Measurements from ENCODE around the gene FLNA. TPM values are rescaled to one million over a fixed set of nuclear protein-coding genes. Genes with fewer than 3 reads are reported as not detected.

Gene FLNA
- total and polyA plus RNA-seq, 10 of the 15 experiments (the other 5 are each of a cell fraction or from before 2014, with no cell fraction given), result 5.1 to 643 (median 171) TPM

DNA sequence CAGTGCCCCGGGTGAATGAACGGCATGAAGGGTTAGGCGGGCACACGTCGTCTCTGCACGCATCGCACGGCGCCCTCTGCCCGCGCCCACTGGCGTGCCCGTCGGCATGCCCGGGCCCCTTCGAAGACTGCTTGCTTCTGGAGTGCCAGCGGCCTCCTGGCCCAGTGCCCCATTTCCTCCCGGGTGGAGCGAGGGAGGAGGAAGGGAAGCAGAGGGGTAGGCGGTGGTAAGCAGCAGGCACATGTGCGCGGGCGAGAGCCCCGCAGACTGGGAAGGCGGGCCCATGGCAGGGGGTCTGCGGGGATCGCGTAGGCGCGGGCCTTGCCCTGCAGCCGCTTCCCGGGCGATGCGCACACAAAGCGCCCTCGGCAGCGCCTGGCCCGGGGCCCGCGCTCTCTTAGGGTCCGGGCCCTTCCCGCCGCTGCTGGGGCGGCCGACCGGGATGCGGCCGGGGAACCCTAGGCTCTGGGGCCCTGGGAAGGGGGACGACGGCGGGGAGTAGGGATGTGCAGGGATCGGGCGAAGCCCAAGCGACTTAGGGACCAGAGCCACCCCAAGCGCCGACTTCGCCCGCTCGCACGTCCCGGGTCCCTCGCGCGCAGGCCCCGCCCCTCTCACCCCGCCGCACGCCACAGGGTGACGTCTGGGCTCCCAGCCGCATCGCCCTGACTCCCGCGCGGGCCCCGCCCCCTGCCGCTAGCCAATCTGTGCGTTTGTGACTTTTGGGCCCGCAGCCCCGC is 3.8 kb upstream of the FLNA start (continued):
- TF ChIP-seq, protein P1, sequence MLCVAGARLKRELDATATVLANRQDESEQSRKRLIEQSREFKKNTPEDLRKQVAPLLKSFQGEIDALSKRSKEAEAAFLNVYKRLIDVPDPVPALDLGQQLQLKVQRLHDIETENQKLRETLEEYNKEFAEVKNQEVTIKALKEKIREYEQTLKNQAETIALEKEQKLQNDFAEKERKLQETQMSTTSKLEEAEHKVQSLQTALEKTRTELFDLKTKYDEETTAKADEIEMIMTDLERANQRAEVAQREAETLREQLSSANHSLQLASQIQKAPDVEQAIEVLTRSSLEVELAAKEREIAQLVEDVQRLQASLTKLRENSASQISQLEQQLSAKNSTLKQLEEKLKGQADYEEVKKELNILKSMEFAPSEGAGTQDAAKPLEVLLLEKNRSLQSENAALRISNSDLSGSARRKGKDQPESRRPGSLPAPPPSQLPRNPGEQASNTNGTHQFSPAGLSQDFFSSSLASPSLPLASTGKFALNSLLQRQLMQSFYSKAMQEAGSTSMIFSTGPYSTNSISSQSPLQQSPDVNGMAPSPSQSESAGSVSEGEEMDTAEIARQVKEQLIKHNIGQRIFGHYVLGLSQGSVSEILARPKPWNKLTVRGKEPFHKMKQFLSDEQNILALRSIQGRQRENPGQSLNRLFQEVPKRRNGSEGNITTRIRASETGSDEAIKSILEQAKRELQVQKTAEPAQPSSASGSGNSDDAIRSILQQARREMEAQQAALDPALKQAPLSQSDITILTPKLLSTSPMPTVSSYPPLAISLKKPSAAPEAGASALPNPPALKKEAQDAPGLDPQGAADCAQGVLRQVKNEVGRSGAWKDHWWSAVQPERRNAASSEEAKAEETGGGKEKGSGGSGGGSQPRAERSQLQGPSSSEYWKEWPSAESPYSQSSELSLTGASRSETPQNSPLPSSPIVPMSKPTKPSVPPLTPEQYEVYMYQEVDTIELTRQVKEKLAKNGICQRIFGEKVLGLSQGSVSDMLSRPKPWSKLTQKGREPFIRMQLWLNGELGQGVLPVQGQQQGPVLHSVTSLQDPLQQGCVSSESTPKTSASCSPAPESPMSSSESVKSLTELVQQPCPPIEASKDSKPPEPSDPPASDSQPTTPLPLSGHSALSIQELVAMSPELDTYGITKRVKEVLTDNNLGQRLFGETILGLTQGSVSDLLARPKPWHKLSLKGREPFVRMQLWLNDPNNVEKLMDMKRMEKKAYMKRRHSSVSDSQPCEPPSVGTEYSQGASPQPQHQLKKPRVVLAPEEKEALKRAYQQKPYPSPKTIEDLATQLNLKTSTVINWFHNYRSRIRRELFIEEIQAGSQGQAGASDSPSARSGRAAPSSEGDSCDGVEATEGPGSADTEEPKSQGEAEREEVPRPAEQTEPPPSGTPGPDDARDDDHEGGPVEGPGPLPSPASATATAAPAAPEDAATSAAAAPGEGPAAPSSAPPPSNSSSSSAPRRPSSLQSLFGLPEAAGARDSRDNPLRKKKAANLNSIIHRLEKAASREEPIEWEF (IDR thresholded peaks at IDR 0.05; ENCODE audit: insufficient replicate concordance, low read depth, low read length), result no peak
- TF ChIP-seq MXI1 (IDR thresholded peaks at IDR 0.05; ENCODE audit: low read depth, low read length), result no peak
- TF ChIP-seq, protein P2, sequence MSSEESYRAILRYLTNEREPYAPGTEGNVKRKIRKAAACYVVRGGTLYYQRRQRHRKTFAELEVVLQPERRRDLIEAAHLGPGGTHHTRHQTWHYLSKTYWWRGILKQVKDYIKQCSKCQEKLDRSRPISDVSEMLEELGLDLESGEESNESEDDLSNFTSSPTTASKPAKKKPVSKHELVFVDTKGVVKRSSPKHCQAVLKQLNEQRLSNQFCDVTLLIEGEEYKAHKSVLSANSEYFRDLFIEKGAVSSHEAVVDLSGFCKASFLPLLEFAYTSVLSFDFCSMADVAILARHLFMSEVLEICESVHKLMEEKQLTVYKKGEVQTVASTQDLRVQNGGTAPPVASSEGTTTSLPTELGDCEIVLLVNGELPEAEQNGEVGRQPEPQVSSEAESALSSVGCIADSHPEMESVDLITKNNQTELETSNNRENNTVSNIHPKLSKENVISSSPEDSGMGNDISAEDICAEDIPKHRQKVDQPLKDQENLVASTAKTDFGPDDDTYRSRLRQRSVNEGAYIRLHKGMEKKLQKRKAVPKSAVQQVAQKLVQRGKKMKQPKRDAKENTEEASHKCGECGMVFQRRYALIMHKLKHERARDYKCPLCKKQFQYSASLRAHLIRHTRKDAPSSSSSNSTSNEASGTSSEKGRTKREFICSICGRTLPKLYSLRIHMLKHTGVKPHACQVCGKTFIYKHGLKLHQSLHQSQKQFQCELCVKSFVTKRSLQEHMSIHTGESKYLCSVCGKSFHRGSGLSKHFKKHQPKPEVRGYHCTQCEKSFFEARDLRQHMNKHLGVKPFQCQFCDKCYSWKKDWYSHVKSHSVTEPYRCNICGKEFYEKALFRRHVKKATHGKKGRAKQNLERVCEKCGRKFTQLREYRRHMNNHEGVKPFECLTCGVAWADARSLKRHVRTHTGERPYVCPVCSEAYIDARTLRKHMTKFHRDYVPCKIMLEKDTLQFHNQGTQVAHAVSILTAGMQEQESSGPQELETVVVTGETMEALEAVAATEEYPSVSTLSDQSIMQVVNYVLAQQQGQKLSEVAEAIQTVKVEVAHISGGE (CRISPR knock-in tag; IDR thresholded peaks at IDR 0.05), result no peak
- TF ChIP-seq IKZF1 (conservative IDR thresholded peaks at IDR 0.05), result 0 out of 2 replicates have a peak, but pooled peaks have one; percentile 46
- TF ChIP-seq GATAD2B (conservative IDR thresholded peaks at IDR 0.05; ENCODE audit: low read depth), result peak; percentile 56; the same call in 1 of the 2 replicates
- TF ChIP-seq, protein P3, sequence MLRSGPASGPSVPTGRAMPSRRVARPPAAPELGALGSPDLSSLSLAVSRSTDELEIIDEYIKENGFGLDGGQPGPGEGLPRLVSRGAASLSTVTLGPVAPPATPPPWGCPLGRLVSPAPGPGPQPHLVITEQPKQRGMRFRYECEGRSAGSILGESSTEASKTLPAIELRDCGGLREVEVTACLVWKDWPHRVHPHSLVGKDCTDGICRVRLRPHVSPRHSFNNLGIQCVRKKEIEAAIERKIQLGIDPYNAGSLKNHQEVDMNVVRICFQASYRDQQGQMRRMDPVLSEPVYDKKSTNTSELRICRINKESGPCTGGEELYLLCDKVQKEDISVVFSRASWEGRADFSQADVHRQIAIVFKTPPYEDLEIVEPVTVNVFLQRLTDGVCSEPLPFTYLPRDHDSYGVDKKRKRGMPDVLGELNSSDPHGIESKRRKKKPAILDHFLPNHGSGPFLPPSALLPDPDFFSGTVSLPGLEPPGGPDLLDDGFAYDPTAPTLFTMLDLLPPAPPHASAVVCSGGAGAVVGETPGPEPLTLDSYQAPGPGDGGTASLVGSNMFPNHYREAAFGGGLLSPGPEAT (IDR thresholded peaks at IDR 0.05; ENCODE audit: low read depth), result no peak
- peak; percentile 71; the same call in 1 of the 2 replicates for TF ChIP-seq CREB1 (IDR thresholded peaks at IDR 0.05; ENCODE audit: low read depth)
- TF ChIP-seq SMAD5 (IDR thresholded peaks at IDR 0.05; ENCODE audit: low read depth), result no peak
- TF ChIP-seq, protein P4, sequence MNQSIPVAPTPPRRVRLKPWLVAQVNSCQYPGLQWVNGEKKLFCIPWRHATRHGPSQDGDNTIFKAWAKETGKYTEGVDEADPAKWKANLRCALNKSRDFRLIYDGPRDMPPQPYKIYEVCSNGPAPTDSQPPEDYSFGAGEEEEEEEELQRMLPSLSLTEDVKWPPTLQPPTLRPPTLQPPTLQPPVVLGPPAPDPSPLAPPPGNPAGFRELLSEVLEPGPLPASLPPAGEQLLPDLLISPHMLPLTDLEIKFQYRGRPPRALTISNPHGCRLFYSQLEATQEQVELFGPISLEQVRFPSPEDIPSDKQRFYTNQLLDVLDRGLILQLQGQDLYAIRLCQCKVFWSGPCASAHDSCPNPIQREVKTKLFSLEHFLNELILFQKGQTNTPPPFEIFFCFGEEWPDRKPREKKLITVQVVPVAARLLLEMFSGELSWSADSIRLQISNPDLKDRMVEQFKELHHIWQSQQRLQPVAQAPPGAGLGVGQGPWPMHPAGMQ (IDR thresholded peaks at IDR 0.05; ENCODE audit: borderline replicate concordance), result no peak
- peak; percentile 67; the same call in 1 of the 2 replicates for TF ChIP-seq LARP7 (IDR thresholded peaks at IDR 0.05)
- TF ChIP-seq RELA (IDR thresholded peaks at IDR 0.05; ENCODE audit: borderline replicate concordance, partially characterized antibody), result no peak
- TF ChIP-seq, protein P5, sequence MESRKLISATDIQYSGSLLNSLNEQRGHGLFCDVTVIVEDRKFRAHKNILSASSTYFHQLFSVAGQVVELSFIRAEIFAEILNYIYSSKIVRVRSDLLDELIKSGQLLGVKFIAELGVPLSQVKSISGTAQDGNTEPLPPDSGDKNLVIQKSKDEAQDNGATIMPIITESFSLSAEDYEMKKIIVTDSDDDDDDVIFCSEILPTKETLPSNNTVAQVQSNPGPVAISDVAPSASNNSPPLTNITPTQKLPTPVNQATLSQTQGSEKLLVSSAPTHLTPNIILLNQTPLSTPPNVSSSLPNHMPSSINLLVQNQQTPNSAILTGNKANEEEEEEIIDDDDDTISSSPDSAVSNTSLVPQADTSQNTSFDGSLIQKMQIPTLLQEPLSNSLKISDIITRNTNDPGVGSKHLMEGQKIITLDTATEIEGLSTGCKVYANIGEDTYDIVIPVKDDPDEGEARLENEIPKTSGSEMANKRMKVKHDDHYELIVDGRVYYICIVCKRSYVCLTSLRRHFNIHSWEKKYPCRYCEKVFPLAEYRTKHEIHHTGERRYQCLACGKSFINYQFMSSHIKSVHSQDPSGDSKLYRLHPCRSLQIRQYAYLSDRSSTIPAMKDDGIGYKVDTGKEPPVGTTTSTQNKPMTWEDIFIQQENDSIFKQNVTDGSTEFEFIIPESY (IDR thresholded peaks at IDR 0.05), result no peak
- TF ChIP-seq POLR2AphosphoS2 (IDR thresholded peaks at IDR 0.05; ENCODE audit: low read depth, low read length), result 0 out of 2 replicates have a peak, but pooled peaks have one; percentile 44
- no peak for TF ChIP-seq RBBP5 (conservative IDR thresholded peaks at IDR 0.05)

All from GM12878 (cell line).